H1 (cell line): ENCODE measurements around the gene RIIAD1. TPM values are rescaled to one million over a fixed set of nuclear protein-coding genes. Genes with fewer than 3 reads are reported as not detected.

Source experiments
- CTCF ChIA-PET: fragments of 300-600 bp; sonication (Branson Sonifier 250); formaldehyde crosslinking; loops from one replicate; lab custom pipeline; 2021; ENCODE audit not compliant: partially characterized antibody; lab: Charles Lee
- POLR2A ChIA-PET: fragments of 300-600 bp; sonication (Branson Sonifier 250); formaldehyde crosslinking; loops from one replicate; lab custom pipeline; 2021; ENCODE audit warnings: inconsistent platforms; ENCODE audit not compliant: partially characterized antibody; lab: Charles Lee
- DNase-seq, 2 experiments: peaks; one replicate each; pipeline versions ENCODE4 v3.0.0 to v3.0.0-alpha.2; 2010 to 2022; ENCODE audit warnings: low spot score in 2 of 2, low read depth in 1 of 2, mixed read lengths in 1 of 2
- FAIRE-seq: peaks from 2 replicates; lab custom pipeline; 2011; peaks lifted over from hg19 to GRCh38; lab: Jason Lieb, UNC
- H2AFZ ChIP-seq: 2 replicates; pipeline ENCODE4 v1.8.1; 2012; ENCODE audit warnings: low read length, inconsistent platforms
- H2AK5ac ChIP-seq: 2 replicates; pipeline ENCODE4 v1.6.1; 2013; ENCODE audit warnings: low read depth, low read length
- H2BK120ac ChIP-seq: replicated peaks from 2 replicates; pipeline ENCODE3; 2013; ENCODE audit warnings: low read depth, low read length, inconsistent platforms
- H2BK12ac ChIP-seq: 2 replicates; pipeline ENCODE4 v1.6.1; 2013; ENCODE audit warnings: low read depth, low read length
- H2BK15ac ChIP-seq: 2 replicates; pipeline ENCODE4 v1.6.1; 2013; ENCODE audit warnings: low read length
- H2BK20ac ChIP-seq: 2 replicates; pipeline ENCODE4 v1.6.1; 2013; ENCODE audit warnings: low read length
- H2BK5ac ChIP-seq: 2 replicates; pipeline ENCODE4 v1.6.1; 2013; ENCODE audit warnings: low read depth, low read length
- H3K14ac ChIP-seq: 2 replicates; pipeline ENCODE4 v1.6.1; 2013; ENCODE audit warnings: inconsistent platforms; ENCODE audit not compliant: insufficient read length
- H3K18ac ChIP-seq: 2 replicates; pipeline ENCODE4 v1.6.1; 2013; ENCODE audit warnings: low read length; ENCODE audit errors: extremely low read depth
- H3K23ac ChIP-seq: 2 replicates; pipeline ENCODE4 v1.6.1; 2013; ENCODE audit warnings: inconsistent platforms; ENCODE audit not compliant: insufficient read length
- H3K23me2 ChIP-seq: 2 replicates; pipeline ENCODE4 v1.6.1; 2013; ENCODE audit warnings: low read depth, low read length
- H3K27ac ChIP-seq: 2 replicates; pipeline ENCODE4 v1.6.1; 2011; ENCODE audit warnings: low read depth, low read length, inconsistent platforms
- H3K27me3 ChIP-seq, 4 experiments: replicated peaks in 1 of 4; 1 replicate in 1 of 4; 2 replicates in 3 of 4; pipeline versions ENCODE4 v1.6.1 to v1.8.1; 2011 to 2013; ENCODE audit warnings: low read length in 3 of 4, mild to moderate bottlenecking in 3 of 4, inconsistent platforms in 2 of 4, mixed read lengths in 2 of 4, moderate library complexity in 1 of 4; ENCODE audit not compliant: control insufficient read depth in 3 of 4, insufficient read depth in 3 of 4; ENCODE audit errors: extremely low read depth in 1 of 4
- H3K36me3 ChIP-seq, 4 experiments: 2 replicates each; pipeline versions ENCODE4 v1.6.1 to v1.8.1; 2011 to 2013; ENCODE audit warnings: mild to moderate bottlenecking in 4 of 4, low read length in 3 of 4, moderate library complexity in 2 of 4, control low read depth in 1 of 4, inconsistent platforms in 1 of 4; ENCODE audit not compliant: insufficient read depth in 4 of 4, control insufficient read depth in 2 of 4
- H3K4ac ChIP-seq: replicated peaks from 2 replicates; pipeline ENCODE3; 2013; ENCODE audit warnings: low read length, low read depth, mixed read lengths, inconsistent platforms; ENCODE audit not compliant: insufficient read length
- H3K4me1 ChIP-seq, 4 experiments: replicated peaks in 1 of 4; 1 replicate in 1 of 4; 2 replicates in 3 of 4; pipeline versions ENCODE4 v1.6.1 to v1.8.1; 2011 to 2013; ENCODE audit warnings: low read length in 3 of 4, inconsistent platforms in 2 of 4, mixed read lengths in 1 of 4; ENCODE audit not compliant: insufficient read depth in 4 of 4, control insufficient read depth in 3 of 4
- H3K4me2 ChIP-seq, 2 experiments: 2 replicates each; pipeline versions ENCODE4 v1.6.1 to v1.8.1; 2011 to 2013; ENCODE audit warnings: low read depth in 2 of 2, low read length in 2 of 2, control low read depth in 1 of 2, inconsistent platforms in 1 of 2, mild to moderate bottlenecking in 1 of 2; ENCODE audit not compliant: insufficient read depth in 1 of 2
- H3K4me3 ChIP-seq, 4 experiments: fragments of 200-600, 300-600 bp in 1 of 4; sonication (generic), shearing (Covaris generic), sonication (Bioruptor Twin) in 1 of 4; 2 replicates each; pipeline versions ENCODE4 v1.5.1 to v1.8.1; 2011 to 2016; ENCODE audit warnings: low read length in 4 of 4, low read depth in 3 of 4, control low read depth in 2 of 4, inconsistent platforms in 2 of 4, mild to moderate bottlenecking in 2 of 4, mixed read lengths in 1 of 4, moderate library complexity in 1 of 4; ENCODE audit not compliant: insufficient read depth in 2 of 4; ENCODE audit errors: extremely low read depth in 1 of 4
- H3K56ac ChIP-seq: replicated peaks from 2 replicates; pipeline ENCODE3; 2013; ENCODE audit warnings: low read depth, mild to moderate bottlenecking, mixed read lengths, low read length, inconsistent platforms; ENCODE audit not compliant: insufficient read length
- H3K79me1 ChIP-seq: 2 replicates; pipeline ENCODE4 v1.6.1; 2013; ENCODE audit warnings: low read depth, low read length, control low read depth
- H3K79me2 ChIP-seq, 2 experiments: 2 replicates each; pipeline versions ENCODE4 v1.6.1 to v1.8.1; 2012 to 2013; ENCODE audit warnings: low read length in 2 of 2, mild to moderate bottlenecking in 2 of 2, inconsistent platforms in 1 of 2; ENCODE audit not compliant: insufficient read depth in 2 of 2, control insufficient read depth in 1 of 2
- H3K9ac ChIP-seq, 4 experiments: replicated peaks in 1 of 4; 1 replicate in 1 of 4; 2 replicates in 3 of 4; pipeline versions ENCODE4 v1.6.1 to v1.8.1; 2011 to 2013; ENCODE audit warnings: low read depth in 3 of 4, low read length in 3 of 4, control low read depth in 2 of 4, mild to moderate bottlenecking in 2 of 4, moderate library complexity in 2 of 4, inconsistent platforms in 1 of 4; ENCODE audit errors: extremely low read depth in 1 of 4
- H3K9me3 ChIP-seq, 2 experiments: 2 replicates each; pipeline versions ENCODE4 v1.6.1 to v1.8.1; 2012 to 2013; ENCODE audit warnings: mild to moderate bottlenecking in 2 of 2, moderate library complexity in 2 of 2, control low read depth in 1 of 2, inconsistent platforms in 1 of 2, low read depth in 1 of 2, low read length in 1 of 2, mixed read lengths in 1 of 2; ENCODE audit not compliant: insufficient read depth in 2 of 2
- H4K20me1 ChIP-seq, 2 experiments: replicated peaks in 1 of 2; 2 replicates each; pipeline versions ENCODE3 to v1.8.1; 2011 to 2013; ENCODE audit warnings: inconsistent platforms in 2 of 2, low read length in 2 of 2, mild to moderate bottlenecking in 1 of 2; ENCODE audit not compliant: insufficient read depth in 2 of 2, control insufficient read depth in 1 of 2
- H4K5ac ChIP-seq: 2 replicates; pipeline ENCODE4 v1.6.1; 2013; ENCODE audit warnings: low read length, low read depth, mixed read lengths, inconsistent platforms; ENCODE audit not compliant: insufficient read length
- H4K8ac ChIP-seq: 2 replicates; pipeline ENCODE4 v1.8.0; 2013; ENCODE audit warnings: mild to moderate bottlenecking, moderate library complexity, low read length, inconsistent platforms; ENCODE audit not compliant: insufficient read depth; ENCODE audit errors: extremely low read depth
- H4K91ac ChIP-seq: replicated peaks from 2 replicates; pipeline ENCODE3; 2013; ENCODE audit warnings: low read length, mixed read lengths, inconsistent platforms; ENCODE audit not compliant: insufficient read length
- SAP30 ChIP-seq: fragments of 300-600 bp; sonication (generic); IDR thresholded peaks from 2 replicates; pipeline ENCODE4 v1.7.1; 2012; ENCODE audit warnings: low read length, moderate library complexity, mild to moderate bottlenecking, inconsistent platforms; ENCODE audit not compliant: insufficient read depth, insufficient replicate concordance
- whole genome bisulfite sequencing, 2 experiments: shearing (Covaris generic) in 1 of 2; methylation state at CpG; one replicate each; pipeline versions ENCODE4 v1.1.6 to v1.1.7; 2013 to 2015; ENCODE audit warnings: low lambda C conversion rate in 2 of 2, mixed read lengths in 2 of 2, inconsistent platforms in 1 of 2, low coverage in 1 of 2, missing lambda C conversion rate in 1 of 2; ENCODE audit not compliant: insufficient replicate concordance in 2 of 2, insufficient coverage in 1 of 2, insufficient read length in 1 of 2; ENCODE audit errors: extremely low coverage in 1 of 2, missing lambda C conversion rate in 1 of 2; 5-methylcytosine and 5-hydroxymethylcytosine counted together
- polyA plus RNA-seq, 7 experiments: library from polyadenylated mRNA; depleted of rRNA in 3 of 7; stranded (reverse) in 5 of 7; unstranded in 2 of 7; fragments of >200 nt in 5 of 7; fragments of 200-250 nt in 2 of 7; gene quantifications; 1 replicate in 5 of 7; 2 replicates in 1 of 7; 4 replicates in 1 of 7; pipeline versions ENCODE4 v1.2.1 to v1.2.3, GENCODE V29; 2011 to 2013; ENCODE audit warnings: missing spikeins in 2 of 7, mixed read lengths in 2 of 7
- total RNA-seq: library from RNA; stranded (reverse); fragmentation: NEBNext Ultra II Directional; extraction: Animal tissue kit (Norgen Biotek cat#: 25700); gene quantifications from 2 replicates; pipeline ENCODE4 v1.2.1, GENCODE V29; 2021

The RIIAD1 gene
- total and polyA plus RNA-seq, 2 of the 8 experiments (the other 6 are each of a cell fraction or from before 2014, with no cell fraction given) = not detected

DNA sequence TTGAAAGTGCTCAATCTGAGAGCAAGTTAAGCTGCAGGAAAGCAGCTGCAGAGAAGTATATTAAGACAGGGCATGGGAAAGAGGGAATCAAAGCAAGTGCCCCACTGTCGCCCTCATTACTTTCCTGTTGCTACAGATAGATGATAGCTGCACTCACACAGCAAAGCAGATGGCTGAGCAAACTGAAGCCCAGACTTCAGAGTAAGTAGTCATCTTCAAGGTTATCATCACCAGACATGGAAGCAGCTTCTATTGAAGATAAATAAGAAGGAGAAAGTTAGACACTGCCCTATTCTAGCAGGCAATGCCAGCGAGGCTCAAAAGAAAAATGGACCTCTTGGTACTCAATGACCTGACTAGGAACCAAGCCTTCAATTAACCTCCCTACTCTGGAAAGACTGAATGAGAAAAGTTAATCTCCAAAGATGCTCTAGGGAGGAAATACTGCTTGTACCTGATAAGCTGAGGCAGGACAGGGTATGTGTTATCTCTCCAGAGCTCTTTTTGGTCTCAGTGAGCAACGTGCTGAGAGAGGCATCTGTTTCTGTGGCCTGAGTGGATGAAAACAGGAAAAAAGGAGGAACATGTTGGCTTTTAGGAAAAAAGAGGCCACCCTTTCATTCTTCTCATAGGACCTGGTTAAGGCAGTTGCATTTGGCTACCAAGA, 53.1 kb downstream of the RIIAD1 start:
- Histone ChIP-seq H2BK5ac (no peak overlapping the region), H3K23ac (no peak overlapping the region), H3K9ac (no peak overlapping the region), H4K20me1 (no peaks in the 10 kb centered on the region), H3K27ac (no peak overlapping the region), H3K4me1 (no peaks in the 10 kb centered on the region), H3K79me2 (no peaks in the 10 kb centered on the region), H3K14ac (no peak overlapping the region), H4K8ac (no peak overlapping the region), H3K4me3 (no peak overlapping the region), H3K27me3 (peaks cover 0 to 1% (median 0%) of the 10 kb centered on the region in 4 experiments; a peak in 1 of 7 replicates), H3K9me3 (peaks cover 0 to 2% of the 10 kb centered on the region in 2 experiments; a peak in 2 of 4 replicates), H4K91ac (no peak overlapping the region), H3K79me1 (no peaks in the 10 kb centered on the region), H4K5ac (no peak overlapping the region), H2AFZ (no peak overlapping the region), H3K36me3 (peaks cover 0 to 38% (median 11%) of the 10 kb centered on the region in 4 experiments; a peak in 6 of 8 replicates), H3K56ac (no peak overlapping the region), H3K18ac (no peak overlapping the region), H2AK5ac (no peak overlapping the region), H2BK20ac (no peak overlapping the region), H2BK12ac (no peak overlapping the region), H2BK120ac (no peak overlapping the region), H3K4me2 (no peak overlapping the region), H2BK15ac (no peak overlapping the region), H3K23me2 (no peaks in the 10 kb centered on the region), H3K4ac (no peak overlapping the region)
- 71% methylated on average over 3 of the region's 3 CpGs; no CpG with 5 or more reads in 1 of the 2 experiments for WGBS, 2 experiments
- FAIRE-seq (no peak), DNase-seq (no peak)
- TF ChIP-seq SAP30 = no peak
- CTCF ChIA-PET = interaction anchor here (0.6 kb wide), 1 partner anchor 12 kb away, joined by 3 read pairs; no protein-coding TSS in a partner anchor
- POLR2A ChIA-PET = interaction anchor here (0.5 to 1.5 kb wide), 4 partner anchors 11 to 669 kb away, joined by 3 to 5 read pairs (median 4); partner anchors contain the start of gene MRPL9
